Activated CD8-positive, alpha-beta memory T cell treated with anti-CD3 and anti-CD28 coated beads for 4 hours (primary cell): ENCODE measurements around the gene ETV7.

ENCODE experiments used
- DNase-seq, 2 donors: peaks; one replicate each; pipeline ENCODE4 v3.0.0-alpha.2; 2020; ENCODE audit warnings: low read depth in 2 of 2

ETV7 gene

GRCh38 chr6:36323062-36323461 lies 64.4 kb downstream of the ETV7 start:
- no peak for DNase-seq

GRCh38 chr6:36322591-36322990 lies 64.9 kb downstream of the ETV7 start:
- DNase-seq: no peak

- DNase-seq: no peak
Observed at GRCh38 chr6:36320475-36320874, 67.0 kb downstream of the ETV7 start.

- DNase-seq: no peak
Observed at GRCh38 chr6:36319821-36320220, 67.6 kb downstream of the ETV7 start.

GRCh38 chr6:36319436-36319762 lies 68.1 kb downstream of the ETV7 start:
- DNase-seq: no peak

GRCh38 chr6:36318690-36319435 lies 68.6 kb downstream of the ETV7 start:
- DNase-seq: no peak

GRCh38 chr6:36317623-36318022 lies 69.8 kb downstream of the ETV7 start:
- DNase-seq: no peak
